ENCODE results near the gene PPARGC1A. TPM values are rescaled to one million over a fixed set of nuclear protein-coding genes. Genes with fewer than 3 reads are reported as not detected.

The PPARGC1A gene
- polyA plus RNA-seq, 2 donors, result 0.49 to 0.55 TPM

- Histone ChIP-seq H3K27me3 (ENCODE audit: control insufficient read depth in 1 of 2, insufficient read depth in 2 of 2, low read length in 2 of 2) (no peaks in the 10 kb centered on the region), H3K27ac (ENCODE audit: low read depth in 2 of 2, low read length in 1 of 2) (no peak overlapping the region), H3K4me1 (ENCODE audit: control insufficient read depth in 2 of 2, insufficient read depth in 2 of 2, low read length in 1 of 2) (peaks cover 0 to 3% of the 10 kb centered on the region in 2 donors), H3K36me3 (ENCODE audit: control insufficient read depth in 2 of 2, insufficient read depth in 2 of 2, low read length in 1 of 2) (no peaks in the 10 kb centered on the region), H3K4me3 (ENCODE audit: low read depth in 1 of 2, low read length in 2 of 2) (no peak overlapping the region), H3K9me3 (ENCODE audit: control insufficient read depth in 2 of 2, insufficient read depth in 1 of 2, low read depth in 1 of 2, low read length in 1 of 2) (no peaks in the 10 kb centered on the region)
- WGBS, 2 donors, result 46 to 53% methylated on average over 1 of the region's 1 CpG
These were observed 5.1 kb downstream of the PPARGC1A start for GRCh38 chr4:23884741-23885140.

DNA sequence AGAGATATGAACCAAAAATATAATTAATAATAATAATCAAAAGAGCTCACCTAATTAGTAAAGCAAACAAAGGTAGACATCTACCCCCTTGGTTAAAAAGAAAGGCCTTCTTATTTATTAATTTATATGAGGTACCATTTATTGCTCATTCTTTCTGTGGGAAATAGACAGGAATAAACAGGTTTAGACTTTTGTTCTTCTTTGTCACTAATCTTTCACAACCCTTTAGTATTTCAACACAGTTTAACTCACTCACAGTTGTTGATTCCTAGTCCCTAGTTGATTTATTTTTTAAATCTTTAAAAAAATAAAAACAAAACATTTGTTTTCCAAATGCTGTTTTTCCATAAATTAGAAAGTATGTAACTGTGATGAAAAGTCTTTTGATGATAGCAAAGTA, 5.6 kb downstream of the PPARGC1A start:
- no peaks in the 10 kb centered on the region for H3K9me3 ChIP-seq (ENCODE audit: control insufficient read depth in 2 of 2, insufficient read depth in 1 of 2, low read depth in 1 of 2, low read length in 1 of 2)
- no peak overlapping the region for H3K27ac ChIP-seq (ENCODE audit: low read depth in 2 of 2, low read length in 1 of 2)
- no peaks in the 10 kb centered on the region for H3K27me3 ChIP-seq (ENCODE audit: control insufficient read depth in 1 of 2, insufficient read depth in 2 of 2, low read length in 2 of 2)
- peaks cover 0 to 3% of the 10 kb centered on the region in 2 donors for H3K4me1 ChIP-seq (ENCODE audit: control insufficient read depth in 2 of 2, insufficient read depth in 2 of 2, low read length in 1 of 2)
- H3K4me3 ChIP-seq (ENCODE audit: low read depth in 1 of 2, low read length in 2 of 2), result no peak overlapping the region
- no peaks in the 10 kb centered on the region for H3K36me3 ChIP-seq (ENCODE audit: control insufficient read depth in 2 of 2, insufficient read depth in 2 of 2, low read length in 1 of 2)

- 41 to 51% methylated on average over 5 of the region's 5 CpGs for WGBS, 2 donors
- Histone ChIP-seq H3K4me3 (ENCODE audit: low read depth in 1 of 2, low read length in 2 of 2) (no peak overlapping the region), H3K36me3 (ENCODE audit: control insufficient read depth in 2 of 2, insufficient read depth in 2 of 2, low read length in 1 of 2) (no peaks in the 10 kb centered on the region), H3K4me1 (ENCODE audit: control insufficient read depth in 2 of 2, insufficient read depth in 2 of 2, low read length in 1 of 2) (peaks cover 0 to 3% of the 10 kb centered on the region in 2 donors), H3K27me3 (ENCODE audit: control insufficient read depth in 1 of 2, insufficient read depth in 2 of 2, low read length in 2 of 2) (no peaks in the 10 kb centered on the region), H3K27ac (ENCODE audit: low read depth in 2 of 2, low read length in 1 of 2) (peak overlapping the region in 1 of 2 donors; percentile 8), H3K9me3 (ENCODE audit: control insufficient read depth in 2 of 2, insufficient read depth in 1 of 2, low read depth in 1 of 2, low read length in 1 of 2) (no peaks in the 10 kb centered on the region)
These were observed 6.8 kb downstream of the PPARGC1A start for GRCh38 chr4:23882976-23883531.

DNA sequence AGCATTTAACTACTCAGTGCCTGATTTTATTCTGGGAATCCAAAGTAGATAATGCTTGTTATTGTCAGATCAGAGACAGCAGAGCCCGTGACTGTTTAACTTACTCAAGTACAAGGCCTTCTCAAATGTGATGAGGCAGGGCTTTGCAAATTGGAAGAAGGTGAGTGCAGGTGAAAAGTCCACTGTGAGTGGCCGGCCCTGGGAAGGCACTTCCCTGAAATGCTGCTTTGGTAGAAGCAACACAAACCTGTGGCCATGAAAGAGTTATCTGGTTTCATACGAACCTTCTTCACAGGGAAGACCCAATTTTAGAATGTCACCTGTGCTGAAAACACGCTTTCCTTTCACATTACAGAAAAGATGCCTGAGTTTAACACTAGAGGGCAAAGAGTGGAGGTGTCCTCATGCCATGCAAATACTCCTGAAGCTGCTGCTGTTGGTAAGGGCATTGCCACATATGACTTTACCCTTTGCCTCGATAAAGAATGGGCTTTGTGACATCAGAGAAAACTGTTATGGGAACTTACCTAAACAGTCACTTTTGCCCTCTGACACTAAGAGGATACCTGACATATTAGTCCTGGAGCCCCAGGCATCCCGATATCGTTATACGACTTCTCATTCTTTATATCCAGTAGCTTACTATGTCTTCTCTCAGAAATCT, 8.0 kb downstream of the PPARGC1A start:
- no peaks in the 10 kb centered on the region for H3K36me3 ChIP-seq (ENCODE audit: control insufficient read depth in 2 of 2, insufficient read depth in 2 of 2, low read length in 1 of 2)
- H3K27me3 ChIP-seq (ENCODE audit: control insufficient read depth in 1 of 2, insufficient read depth in 2 of 2, low read length in 2 of 2), result no peaks in the 10 kb centered on the region
- no peak overlapping the region for H3K4me3 ChIP-seq (ENCODE audit: low read depth in 1 of 2, low read length in 2 of 2)
- H3K27ac ChIP-seq (ENCODE audit: low read depth in 2 of 2, low read length in 1 of 2), result no peak overlapping the region
- H3K4me1 ChIP-seq (ENCODE audit: control insufficient read depth in 2 of 2, insufficient read depth in 2 of 2, low read length in 1 of 2), result peaks cover 0 to 3% of the 10 kb centered on the region in 2 donors
- WGBS, 2 donors, result 83 to 88% methylated on average over 8 of the region's 8 CpGs
- H3K9me3 ChIP-seq (ENCODE audit: control insufficient read depth in 2 of 2, insufficient read depth in 1 of 2, low read depth in 1 of 2, low read length in 1 of 2), result no peaks in the 10 kb centered on the region

GRCh38 chr4:23881052-23881501, 8.8 kb downstream of the PPARGC1A start:
- no peaks in the 10 kb centered on the region for H3K9me3 ChIP-seq (ENCODE audit: control insufficient read depth in 2 of 2, insufficient read depth in 1 of 2, low read depth in 1 of 2, low read length in 1 of 2)
- H3K27ac ChIP-seq (ENCODE audit: low read depth in 2 of 2, low read length in 1 of 2), result no peak overlapping the region
- no peaks in the 10 kb centered on the region for H3K27me3 ChIP-seq (ENCODE audit: control insufficient read depth in 1 of 2, insufficient read depth in 2 of 2, low read length in 2 of 2)
- H3K4me3 ChIP-seq (ENCODE audit: low read depth in 1 of 2, low read length in 2 of 2), result no peak overlapping the region
- H3K4me1 ChIP-seq (ENCODE audit: control insufficient read depth in 2 of 2, insufficient read depth in 2 of 2, low read length in 1 of 2), result peaks cover 0 to 3% of the 10 kb centered on the region in 2 donors
- 47 to 53% methylated on average over 5 of the region's 5 CpGs for WGBS, 2 donors
- H3K36me3 ChIP-seq (ENCODE audit: control insufficient read depth in 2 of 2, insufficient read depth in 2 of 2, low read length in 1 of 2), result no peaks in the 10 kb centered on the region

- Histone ChIP-seq H3K9me3 (ENCODE audit: control insufficient read depth in 2 of 2, insufficient read depth in 1 of 2, low read depth in 1 of 2, low read length in 1 of 2) (no peaks in the 10 kb centered on the region), H3K27ac (ENCODE audit: low read depth in 2 of 2, low read length in 1 of 2) (no peak overlapping the region), H3K4me1 (ENCODE audit: control insufficient read depth in 2 of 2, insufficient read depth in 2 of 2, low read length in 1 of 2) (peaks cover 0 to 3% of the 10 kb centered on the region in 2 donors), H3K36me3 (ENCODE audit: control insufficient read depth in 2 of 2, insufficient read depth in 2 of 2, low read length in 1 of 2) (no peaks in the 10 kb centered on the region), H3K4me3 (ENCODE audit: low read depth in 1 of 2, low read length in 2 of 2) (no peak overlapping the region), H3K27me3 (ENCODE audit: control insufficient read depth in 1 of 2, insufficient read depth in 2 of 2, low read length in 2 of 2) (no peaks in the 10 kb centered on the region)
- 45 to 53% methylated on average over 7 of the region's 7 CpGs for WGBS, 2 donors
These were observed 10.7 kb downstream of the PPARGC1A start for GRCh38 chr4:23878912-23879732.

GRCh38 chr4:23878246-23878891, 11.5 kb downstream of the PPARGC1A start:
- Histone ChIP-seq H3K36me3 (ENCODE audit: control insufficient read depth in 2 of 2, insufficient read depth in 2 of 2, low read length in 1 of 2) (no peaks in the 10 kb centered on the region), H3K4me3 (ENCODE audit: low read depth in 1 of 2, low read length in 2 of 2) (no peak overlapping the region), H3K27ac (ENCODE audit: low read depth in 2 of 2, low read length in 1 of 2) (no peak overlapping the region), H3K4me1 (ENCODE audit: control insufficient read depth in 2 of 2, insufficient read depth in 2 of 2, low read length in 1 of 2) (peaks cover 0 to 3% of the 10 kb centered on the region in 2 donors), H3K27me3 (ENCODE audit: control insufficient read depth in 1 of 2, insufficient read depth in 2 of 2, low read length in 2 of 2) (no peaks in the 10 kb centered on the region), H3K9me3 (ENCODE audit: control insufficient read depth in 2 of 2, insufficient read depth in 1 of 2, low read depth in 1 of 2, low read length in 1 of 2) (no peaks in the 10 kb centered on the region)
- 67 to 73% methylated on average over 6 of the region's 6 CpGs for WGBS, 2 donors

DNA sequence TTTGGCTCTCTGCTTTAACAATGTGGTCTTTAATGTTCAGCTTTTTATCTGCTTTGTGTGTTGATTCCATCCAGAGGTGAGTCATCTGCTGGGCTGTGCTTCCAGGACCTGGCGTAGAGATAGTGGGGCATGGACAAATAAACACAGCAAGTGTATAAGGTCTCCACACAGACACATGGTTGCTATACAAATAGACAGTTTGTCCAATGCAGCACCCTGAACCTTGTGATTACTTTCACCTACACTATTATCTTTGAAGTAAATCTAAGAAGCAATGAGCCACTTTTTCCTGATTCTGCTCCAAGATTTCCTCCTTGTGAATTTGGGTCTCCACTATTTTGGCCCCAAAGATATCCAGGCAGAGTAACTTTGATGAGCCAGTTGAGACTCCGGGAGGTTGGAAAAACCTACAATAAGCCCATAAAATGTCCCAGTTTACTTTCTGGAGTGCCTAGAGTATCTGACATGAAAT, 12.1 kb downstream of the PPARGC1A start:
- no peaks in the 10 kb centered on the region for H3K27me3 ChIP-seq (ENCODE audit: control insufficient read depth in 1 of 2, insufficient read depth in 2 of 2, low read length in 2 of 2)
- H3K4me3 ChIP-seq (ENCODE audit: low read depth in 1 of 2, low read length in 2 of 2), result no peak overlapping the region
- peaks cover 0 to 3% of the 10 kb centered on the region in 2 donors for H3K4me1 ChIP-seq (ENCODE audit: control insufficient read depth in 2 of 2, insufficient read depth in 2 of 2, low read length in 1 of 2)
- WGBS, 2 donors, result 60 to 67% methylated on average over 2 of the region's 2 CpGs
- H3K27ac ChIP-seq (ENCODE audit: low read depth in 2 of 2, low read length in 1 of 2), result no peak overlapping the region
- H3K9me3 ChIP-seq (ENCODE audit: control insufficient read depth in 2 of 2, insufficient read depth in 1 of 2, low read depth in 1 of 2, low read length in 1 of 2), result no peaks in the 10 kb centered on the region
- no peaks in the 10 kb centered on the region for H3K36me3 ChIP-seq (ENCODE audit: control insufficient read depth in 2 of 2, insufficient read depth in 2 of 2, low read length in 1 of 2)

DNA sequence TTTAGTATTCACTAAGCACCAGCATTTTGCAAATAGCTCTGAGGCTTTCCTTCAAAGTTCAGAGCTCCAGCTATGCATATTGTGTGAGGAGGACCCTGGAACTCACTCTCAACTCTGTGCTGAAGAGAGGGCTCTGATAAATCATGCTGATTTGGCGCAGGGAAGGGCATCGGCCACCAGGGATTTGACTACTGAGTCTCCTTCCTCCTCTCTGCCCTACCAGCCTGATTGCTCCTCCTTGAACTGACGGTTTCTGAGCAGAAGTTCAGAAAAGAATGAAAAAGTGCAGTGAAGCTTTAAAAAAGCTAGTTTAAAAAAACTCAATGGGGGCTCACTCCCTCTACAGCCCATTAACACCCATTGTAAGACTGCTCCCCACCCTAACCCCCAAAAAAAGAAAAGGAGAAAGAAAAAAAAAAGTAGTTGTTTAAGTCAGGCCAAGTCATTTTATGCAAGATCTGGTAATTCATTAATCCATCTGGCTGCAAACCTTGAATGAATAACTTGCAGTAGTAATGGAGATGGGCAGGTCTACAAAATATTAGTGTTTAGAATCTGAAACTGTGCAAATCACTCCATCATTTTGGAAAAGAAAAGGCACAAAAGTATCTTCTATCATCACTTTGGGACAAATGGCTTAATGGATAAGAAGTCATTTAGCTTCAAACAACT, 13.3 kb downstream of the PPARGC1A start:
- WGBS, 2 donors, result 86 to 90% methylated on average over 3 of the region's 3 CpGs
- Histone ChIP-seq H3K27me3 (ENCODE audit: control insufficient read depth in 1 of 2, insufficient read depth in 2 of 2, low read length in 2 of 2) (no peaks in the 10 kb centered on the region), H3K9me3 (ENCODE audit: control insufficient read depth in 2 of 2, insufficient read depth in 1 of 2, low read depth in 1 of 2, low read length in 1 of 2) (no peaks in the 10 kb centered on the region), H3K4me3 (ENCODE audit: low read depth in 1 of 2, low read length in 2 of 2) (no peak overlapping the region), H3K27ac (ENCODE audit: low read depth in 2 of 2, low read length in 1 of 2) (no peak overlapping the region), H3K4me1 (ENCODE audit: control insufficient read depth in 2 of 2, insufficient read depth in 2 of 2, low read length in 1 of 2) (peaks cover 0 to 3% of the 10 kb centered on the region in 2 donors), H3K36me3 (ENCODE audit: control insufficient read depth in 2 of 2, insufficient read depth in 2 of 2, low read length in 1 of 2) (no peaks in the 10 kb centered on the region)

All from esophagus (tissue), 2 donors.